ENCODE measurements around the gene CEACAM5.

GRCh38 chr19:41769608-41770007, 61.2 kb downstream of the CEACAM5 start:
- TF ChIP-seq CTCF (IDR thresholded peaks at IDR 0.05): no peak
- TF ChIP-seq ZFX (IDR thresholded peaks at IDR 0.05; ENCODE audit: borderline replicate concordance): no peak

Measured in 22Rv1 (cell line).